Karpas-422 (cell line): ENCODE measurements around the gene CCSER1. TPM values are rescaled to one million over a fixed set of nuclear protein-coding genes. Genes with fewer than 3 reads are reported as not detected.
"Not testable (repeated sequence)": the region's sequence is repeated elsewhere in the genome, so short reads cannot be mapped to it uniquely, and the experiment has no call there.

Experiments
- DNase-seq: peaks from one replicate; pipeline ENCODE4 v3.0.0-alpha.2; 2015
- H2AFZ ChIP-seq: fragments of 200-600 bp; sonication (generic); 2 replicates; pipeline ENCODE4 v1.6.1; 2014; ENCODE audit warnings: antibody characterized with exemption, low read length, mixed read lengths
- H3K27ac ChIP-seq: fragments of 200-600 bp; sonication (generic); 2 replicates; pipeline ENCODE4 v1.5.1; 2014; ENCODE audit warnings: mild to moderate bottlenecking, low read length, moderate library complexity
- H3K27me3 ChIP-seq: fragments of 200-600 bp; sonication (generic); 2 replicates; pipeline ENCODE4 v1.6.1; 2014; ENCODE audit warnings: low read length, mixed read lengths
- H3K36me3 ChIP-seq: fragments of 200-600 bp; sonication (generic); 2 replicates; pipeline ENCODE4 v1.6.1; 2014; ENCODE audit warnings: low read length, mixed read lengths; ENCODE audit not compliant: insufficient read depth
- H3K4me1 ChIP-seq: fragments of 200-600 bp; sonication (generic); 2 replicates; pipeline ENCODE4 v1.6.1; 2014; ENCODE audit warnings: mild to moderate bottlenecking, low read length, mixed read lengths
- H3K4me2 ChIP-seq: fragments of 200-600 bp; sonication (generic); 2 replicates; pipeline ENCODE4 v1.6.1; 2014; ENCODE audit warnings: low read length, low read depth, mild to moderate bottlenecking; ENCODE audit not compliant: poor library complexity, severe bottlenecking
- H3K4me3 ChIP-seq: fragments of 200-600 bp; sonication (generic); 2 replicates; pipeline ENCODE4 v1.5.1; 2014; ENCODE audit warnings: mild to moderate bottlenecking, antibody characterized with exemption, low read length, mixed read lengths
- H3K79me2 ChIP-seq: fragments of 200-600 bp; sonication (generic); 2 replicates; pipeline ENCODE4 v1.6.1; 2014; ENCODE audit warnings: mild to moderate bottlenecking, low read length, mixed read lengths
- H3K9ac ChIP-seq: fragments of 200-600 bp; sonication (generic); 2 replicates; pipeline ENCODE4 v1.6.0; 2014; ENCODE audit warnings: low read length
- H3K9me2 ChIP-seq: fragments of 200-600 bp; sonication (generic), shearing (Covaris generic); replicated peaks from 2 replicates; pipeline ENCODE4 v1.6.0; 2014; ENCODE audit warnings: mild to moderate bottlenecking, low read length, moderate library complexity; ENCODE audit not compliant: insufficient read depth
- H3K9me3 ChIP-seq: fragments of 300-700, 200-600 bp; sonication (generic); 2 replicates; pipeline ENCODE4 v1.6.1; 2014; ENCODE audit warnings: low read length, mixed read lengths
- H4K20me1 ChIP-seq: fragments of 200-600 bp; sonication (generic); 2 replicates; pipeline ENCODE4 v1.6.1; 2014; ENCODE audit warnings: mild to moderate bottlenecking, antibody characterized with exemption, low read length, low read depth; ENCODE audit not compliant: insufficient read depth
- total RNA-seq: library from RNA; depleted of rRNA; stranded (reverse); fragments of >200 nt; shearing (Covaris generic); gene quantifications from 2 replicates; pipeline ENCODE4 v1.2.3, GENCODE V29; 2014; ENCODE audit warnings: low replicate concordance

Gene CCSER1
- total RNA-seq, 1 experiment from 2014 or later = 3.6 TPM

DNA sequence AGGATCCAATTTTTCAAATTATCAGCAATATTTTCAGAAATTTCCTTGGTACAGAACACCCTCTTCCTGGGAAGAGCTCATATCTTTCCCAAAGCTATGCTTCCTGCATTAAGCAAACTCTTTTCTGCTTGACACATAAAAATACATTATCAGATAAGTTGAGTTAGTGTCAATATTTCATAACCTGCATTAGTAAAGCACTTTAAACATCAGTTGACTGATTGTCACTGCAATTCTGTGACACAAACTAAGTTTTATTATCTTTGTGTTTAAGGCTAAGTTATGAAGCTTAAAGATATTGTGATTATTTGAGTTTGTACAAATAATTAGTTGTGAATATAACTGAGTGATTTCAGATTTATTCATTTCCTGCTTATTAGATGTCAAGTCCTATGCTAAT is 1131.1 kb downstream of the CCSER1 start:
- no peaks in the 10 kb centered on the region for H3K36me3 ChIP-seq
- H3K27ac ChIP-seq = no peak overlapping the region
- H3K9me2 ChIP-seq = no peaks in the 10 kb centered on the region
- H3K4me3 ChIP-seq = no peak overlapping the region
- no peaks in the 10 kb centered on the region for H4K20me1 ChIP-seq
- no peaks in the 10 kb centered on the region for H3K4me1 ChIP-seq
- no peaks in the 10 kb centered on the region for H3K27me3 ChIP-seq
- no peak for DNase-seq
- peaks cover 16% of the 10 kb centered on the region for H3K9me3 ChIP-seq
- no peak overlapping the region for H2AFZ ChIP-seq
- no peaks in the 10 kb centered on the region for H3K79me2 ChIP-seq
- no peak overlapping the region for H3K4me2 ChIP-seq
- H3K9ac ChIP-seq = no peak overlapping the region

DNA sequence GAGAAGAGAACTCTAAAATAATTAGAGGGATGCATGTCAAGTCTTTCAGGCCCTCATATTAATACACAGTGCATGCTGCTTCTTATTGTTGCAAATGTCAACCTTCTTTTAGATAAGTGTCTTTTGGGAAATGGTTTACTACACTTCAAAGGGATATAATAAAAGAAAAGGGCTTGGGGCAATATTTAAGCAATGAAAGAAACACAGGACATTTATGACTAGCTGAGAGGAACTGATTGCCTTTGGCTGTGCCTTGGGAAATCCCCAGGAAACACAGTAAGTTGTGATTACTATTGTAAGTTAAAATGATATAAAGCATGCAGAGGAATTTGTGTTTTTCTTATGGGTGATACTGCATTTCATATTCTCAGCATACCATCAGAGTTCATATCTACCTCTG is 1140.3 kb downstream of the CCSER1 start:
- H3K36me3 ChIP-seq = no peaks in the 10 kb centered on the region
- H3K9ac ChIP-seq = no peak overlapping the region
- H3K4me1 ChIP-seq = no peaks in the 10 kb centered on the region
- no peak overlapping the region for H2AFZ ChIP-seq
- no peaks in the 10 kb centered on the region for H3K9me2 ChIP-seq
- H3K4me2 ChIP-seq = no peak overlapping the region
- H3K4me3 ChIP-seq = no peak overlapping the region
- H4K20me1 ChIP-seq = no peaks in the 10 kb centered on the region
- H3K9me3 ChIP-seq = peaks cover 9% of the 10 kb centered on the region
- no peak overlapping the region for H3K27ac ChIP-seq
- no peaks in the 10 kb centered on the region for H3K79me2 ChIP-seq
- DNase-seq = no peak
- H3K27me3 ChIP-seq = no peaks in the 10 kb centered on the region

DNA sequence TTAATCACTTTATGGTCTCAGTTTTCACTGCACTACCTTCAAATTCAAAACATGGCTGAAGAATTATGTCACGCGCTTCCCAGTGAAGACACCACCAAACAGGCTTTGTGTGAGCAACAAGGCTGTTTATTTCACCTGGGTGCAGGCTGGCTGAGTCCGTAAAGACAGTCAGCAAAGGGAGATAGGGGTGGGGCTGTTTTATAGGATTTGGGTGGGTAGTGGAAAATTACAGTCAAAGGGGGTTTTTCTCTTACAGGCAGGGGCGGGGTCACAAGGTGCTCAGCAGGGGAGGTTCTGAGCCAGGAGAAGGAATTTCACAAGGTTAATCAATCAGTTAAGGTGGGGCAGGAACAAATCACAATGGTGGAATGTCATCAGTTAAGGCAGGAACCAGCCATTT is 1141.3 kb downstream of the CCSER1 start:
- not testable (repeated sequence) for DNase-seq, H3K79me2 ChIP-seq, H3K36me3 ChIP-seq, H3K9me3 ChIP-seq, H4K20me1 ChIP-seq, H3K9me2 ChIP-seq, H3K9ac ChIP-seq, H3K4me2 ChIP-seq, H3K27ac ChIP-seq, H3K27me3 ChIP-seq, H3K4me3 ChIP-seq, H2AFZ ChIP-seq, H3K4me1 ChIP-seq

DNA sequence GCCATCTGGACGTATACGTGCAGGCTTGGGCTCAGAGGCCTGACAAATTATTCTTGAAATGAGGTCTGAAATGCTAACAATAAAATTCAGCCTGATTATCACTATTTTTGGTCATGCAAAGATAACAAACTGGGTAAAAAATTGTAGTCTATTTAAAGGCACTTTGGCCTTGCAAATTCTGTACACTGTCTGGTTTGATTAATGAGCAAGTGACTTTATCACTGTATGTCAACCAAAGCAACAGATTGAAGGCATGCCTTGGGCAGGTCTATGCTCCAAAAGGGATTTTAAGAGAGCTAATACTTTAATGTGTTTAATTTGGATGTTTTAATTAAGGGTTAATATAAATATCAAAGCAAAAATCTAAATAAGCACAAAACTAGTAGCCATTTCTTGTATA is 1141.7 kb downstream of the CCSER1 start:
- Histone ChIP-seq H3K27ac (no peak overlapping the region), H3K9ac (no peak overlapping the region), H3K9me3 (peaks cover 4% of the 10 kb centered on the region; the same call in 1 of the 2 replicates), H3K4me3 (no peak overlapping the region), H2AFZ (no peak overlapping the region), H3K4me2 (no peak overlapping the region), H3K27me3 (no peaks in the 10 kb centered on the region), H3K36me3 (no peaks in the 10 kb centered on the region), H3K4me1 (no peaks in the 10 kb centered on the region), H3K79me2 (no peaks in the 10 kb centered on the region), H3K9me2 (no peaks in the 10 kb centered on the region), H4K20me1 (no peaks in the 10 kb centered on the region)
- DNase-seq = no peak

DNA sequence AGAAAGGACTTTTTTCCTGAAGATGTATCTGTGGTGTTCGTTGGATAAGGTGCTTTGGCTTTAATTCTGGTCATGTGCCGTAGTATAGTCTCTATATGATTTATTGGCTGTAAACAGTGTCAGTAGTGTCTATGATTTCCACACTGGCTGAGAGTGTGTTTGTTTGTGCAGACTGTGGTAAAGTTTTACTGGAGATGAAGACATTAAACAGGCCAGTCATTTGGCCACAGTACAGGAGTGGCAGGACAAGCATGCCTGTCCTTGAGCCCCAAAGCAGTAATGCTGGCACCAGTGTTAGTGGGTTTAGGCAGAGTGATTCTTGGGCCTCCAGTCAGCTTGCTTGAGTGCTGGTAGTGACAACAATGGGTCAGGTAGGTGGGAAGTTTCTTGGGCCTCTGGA is 1152.7 kb downstream of the CCSER1 start:
- no peaks in the 10 kb centered on the region for H3K27me3 ChIP-seq
- H3K9me2 ChIP-seq = no peaks in the 10 kb centered on the region
- no peak for DNase-seq
- no peaks in the 10 kb centered on the region for H3K79me2 ChIP-seq
- H4K20me1 ChIP-seq = no peaks in the 10 kb centered on the region
- H3K36me3 ChIP-seq = no peaks in the 10 kb centered on the region
- no peak overlapping the region for H2AFZ ChIP-seq
- no peak overlapping the region for H3K4me3 ChIP-seq
- no peak overlapping the region for H3K27ac ChIP-seq
- no peak overlapping the region for H3K4me2 ChIP-seq
- H3K4me1 ChIP-seq = no peaks in the 10 kb centered on the region
- H3K9me3 ChIP-seq = peaks cover 16% of the 10 kb centered on the region
- H3K9ac ChIP-seq = no peak overlapping the region

DNA sequence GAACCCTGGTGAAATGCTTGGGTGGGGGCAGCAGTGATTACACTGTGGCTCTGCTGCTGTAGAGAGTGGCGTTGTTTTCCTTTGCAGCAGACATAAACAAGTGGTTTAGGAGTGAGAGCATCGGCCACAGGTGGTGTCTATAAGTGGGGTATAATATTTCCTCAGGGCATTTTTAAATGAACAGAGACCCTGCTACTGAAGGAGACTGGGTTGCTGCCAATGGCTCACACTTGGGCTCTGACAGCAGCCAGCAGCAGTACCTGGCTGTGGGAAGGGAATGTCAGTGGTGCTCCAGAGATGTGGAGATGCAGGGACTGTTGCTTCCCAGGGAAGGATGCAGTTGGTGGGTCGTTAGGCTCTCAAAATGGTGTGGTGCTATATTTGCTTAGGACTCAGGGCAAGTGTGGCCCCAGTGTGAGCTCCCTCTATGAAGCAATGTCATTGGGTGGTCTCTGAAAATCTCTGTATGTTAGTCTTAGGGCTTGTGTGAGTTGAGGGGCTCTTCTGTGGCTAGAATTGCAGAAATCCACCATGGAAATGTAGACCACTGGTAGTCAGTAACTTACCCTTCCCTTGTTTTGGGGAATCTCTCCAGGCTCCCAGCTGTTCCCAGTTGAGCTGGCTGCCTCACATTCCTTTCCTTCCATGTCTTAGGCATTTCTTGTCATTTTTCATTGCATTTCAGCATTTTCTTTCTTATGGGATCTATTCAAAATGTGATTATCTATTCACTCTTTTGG is 1153.5 kb downstream of the CCSER1 start:
- H3K79me2 ChIP-seq = no peaks in the 10 kb centered on the region
- no peaks in the 10 kb centered on the region for H3K36me3 ChIP-seq
- H3K4me2 ChIP-seq = no peak overlapping the region
- no peak overlapping the region for H3K9ac ChIP-seq
- no peaks in the 10 kb centered on the region for H3K9me2 ChIP-seq
- H2AFZ ChIP-seq = no peak overlapping the region
- H4K20me1 ChIP-seq = no peaks in the 10 kb centered on the region
- peaks cover 16% of the 10 kb centered on the region for H3K9me3 ChIP-seq
- no peak overlapping the region for H3K27ac ChIP-seq
- H3K27me3 ChIP-seq = no peaks in the 10 kb centered on the region
- no peak overlapping the region for H3K4me3 ChIP-seq
- no peak for DNase-seq
- H3K4me1 ChIP-seq = no peaks in the 10 kb centered on the region

DNA sequence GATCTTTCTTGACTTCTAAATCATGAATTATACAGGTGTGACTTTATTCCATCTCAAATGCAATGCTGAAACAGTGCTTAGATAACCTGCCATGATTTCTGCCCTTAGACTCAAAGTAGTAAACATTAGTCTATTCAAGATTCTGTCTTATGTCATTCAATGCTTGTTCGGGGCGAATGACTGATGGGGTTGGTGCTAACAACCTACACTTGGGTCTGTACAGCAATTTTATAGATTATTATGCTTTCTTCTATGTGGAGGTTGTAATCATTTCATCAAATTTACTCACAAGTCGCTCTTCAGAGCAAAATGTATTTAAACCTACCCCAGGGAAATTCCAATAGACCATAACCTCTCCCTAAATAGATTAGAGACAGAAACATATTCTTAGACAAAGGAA is 1155.0 kb downstream of the CCSER1 start:
- no peak overlapping the region for H3K4me2 ChIP-seq
- H3K36me3 ChIP-seq = no peaks in the 10 kb centered on the region
- H2AFZ ChIP-seq = no peak overlapping the region
- DNase-seq = no peak
- H4K20me1 ChIP-seq = no peaks in the 10 kb centered on the region
- peaks cover 20% of the 10 kb centered on the region for H3K9me3 ChIP-seq
- H3K9me2 ChIP-seq = no peaks in the 10 kb centered on the region
- H3K4me1 ChIP-seq = no peaks in the 10 kb centered on the region
- no peak overlapping the region for H3K9ac ChIP-seq
- no peaks in the 10 kb centered on the region for H3K27me3 ChIP-seq
- no peak overlapping the region for H3K4me3 ChIP-seq
- H3K79me2 ChIP-seq = no peaks in the 10 kb centered on the region
- no peak overlapping the region for H3K27ac ChIP-seq

DNA sequence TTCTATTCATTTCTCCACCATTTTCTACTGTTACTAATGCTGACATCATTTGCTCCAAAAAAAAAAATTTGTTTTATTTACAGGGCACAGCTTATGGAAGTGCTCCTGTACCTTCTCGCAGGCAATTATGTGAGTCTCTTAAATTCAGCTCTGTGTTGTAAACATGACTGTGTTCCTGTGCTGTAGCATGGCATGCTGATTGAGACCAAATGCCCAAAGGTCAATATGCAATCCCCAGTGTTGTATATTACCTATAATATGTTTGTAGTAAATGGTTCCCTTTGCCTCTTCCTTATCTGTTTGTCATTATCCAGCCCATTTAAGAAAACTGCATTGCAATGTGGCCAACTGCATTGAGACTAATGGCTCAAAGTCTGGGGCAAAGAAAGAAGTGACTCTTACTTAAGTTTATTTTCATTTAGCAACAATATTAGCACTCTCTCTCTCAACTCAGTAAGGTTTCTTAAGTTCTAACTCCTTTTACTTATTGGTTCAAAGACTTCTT is 1156.6 kb downstream of the CCSER1 start:
- Histone ChIP-seq H3K4me1 (no peaks in the 10 kb centered on the region), H2AFZ (no peak overlapping the region), H3K9ac (no peak overlapping the region), H3K4me3 (no peak overlapping the region), H3K27me3 (no peaks in the 10 kb centered on the region), H3K36me3 (no peaks in the 10 kb centered on the region), H3K9me3 (peaks cover 19% of the 10 kb centered on the region), H3K9me2 (no peaks in the 10 kb centered on the region), H4K20me1 (no peaks in the 10 kb centered on the region), H3K27ac (no peak overlapping the region), H3K79me2 (no peaks in the 10 kb centered on the region), H3K4me2 (no peak overlapping the region)
- DNase-seq = no peak
